ENCODE data around the gene SELENON.

Gene SELENON

DNA sequence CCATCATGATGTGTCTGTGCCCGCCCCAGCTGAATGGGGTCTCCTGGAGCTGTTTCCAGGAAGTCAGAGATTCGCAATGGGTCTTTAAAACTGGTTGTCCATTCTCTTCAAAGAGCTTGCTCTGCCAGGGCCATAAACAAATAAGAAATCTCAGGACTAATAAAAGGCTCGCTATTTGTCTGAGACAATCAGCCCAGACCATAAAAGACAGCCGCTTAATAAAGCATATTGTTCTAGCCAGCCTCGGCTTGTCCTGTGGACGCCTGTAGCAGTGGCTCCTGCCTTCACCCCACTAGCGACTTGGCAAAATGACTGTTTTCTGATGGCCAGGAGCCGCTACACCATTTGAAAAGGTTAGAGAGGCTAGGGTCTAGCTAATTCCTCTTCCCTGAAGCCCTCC lies 20.6 kb upstream of the SELENON start:
- no peak overlapping the region for H3K4me3 ChIP-seq (ENCODE audit: low read depth, low read length)
- TF ChIP-seq CTCF (IDR thresholded peaks at IDR 0.05; ENCODE audit: low read depth, low read length): no peak

- no peak for TF ChIP-seq CTCF (IDR thresholded peaks at IDR 0.05; ENCODE audit: low read depth, low read length)
Measured at GRCh38 chr1:25779894-25780293, 20.1 kb upstream of the SELENON start.

GRCh38 chr1:25780318-25781129 lies 19.5 kb upstream of the SELENON start:
- no peak overlapping the region for H3K4me3 ChIP-seq (ENCODE audit: low read depth, low read length)
- no peak for TF ChIP-seq CTCF (IDR thresholded peaks at IDR 0.05; ENCODE audit: low read depth, low read length)

More at GRCh38 chr1:25779894-25780293, 20.1 kb upstream of the SELENON start:
- no peak overlapping the region for H3K4me3 ChIP-seq (ENCODE audit: low read depth, low read length)

- TF ChIP-seq CTCF (IDR thresholded peaks at IDR 0.05; ENCODE audit: low read depth, low read length): no peak
Measured at GRCh38 chr1:25781130-25781433, 18.9 kb upstream of the SELENON start.

DNA sequence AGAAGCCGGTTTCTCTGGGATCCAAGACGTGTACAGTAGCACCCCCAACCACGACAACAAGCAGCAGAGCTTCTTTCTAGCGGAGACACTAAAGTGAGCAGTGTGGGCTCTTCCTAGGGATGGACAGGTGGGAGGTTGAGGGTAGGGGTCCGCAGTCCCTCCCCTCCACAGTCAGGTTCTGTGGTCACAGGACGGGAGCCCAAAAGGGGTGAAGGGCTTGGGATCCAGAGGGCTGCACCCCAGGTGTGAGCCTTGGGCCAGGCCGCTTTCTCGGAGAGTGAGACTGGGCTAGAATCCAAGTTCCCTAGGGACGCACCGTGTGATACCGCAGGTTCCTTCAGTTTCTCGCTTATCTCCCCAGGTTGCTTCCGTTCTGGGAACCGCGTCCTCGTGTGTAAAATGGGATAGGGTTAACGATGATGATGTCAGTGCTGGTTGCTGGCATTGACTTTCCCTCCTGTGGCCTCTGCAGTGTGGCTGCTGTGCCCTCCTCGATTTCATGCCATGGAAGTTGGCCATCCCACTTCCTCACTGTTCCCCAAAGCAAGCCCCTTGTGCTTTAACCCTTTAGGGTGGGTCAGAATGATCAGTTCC lies 17.3 kb upstream of the SELENON start:
- H3K4me3 ChIP-seq (ENCODE audit: low read depth, low read length): no peak overlapping the region
- no peak for TF ChIP-seq CTCF (IDR thresholded peaks at IDR 0.05; ENCODE audit: low read depth, low read length)

More at GRCh38 chr1:25781130-25781433, 18.9 kb upstream of the SELENON start:
- no peak overlapping the region for H3K4me3 ChIP-seq (ENCODE audit: low read depth, low read length)

- no peak for TF ChIP-seq CTCF (IDR thresholded peaks at IDR 0.05; ENCODE audit: low read depth, low read length)
- no peak overlapping the region for H3K4me3 ChIP-seq (ENCODE audit: low read depth, low read length)
Measured at GRCh38 chr1:25784575-25785051, 15.4 kb upstream of the SELENON start.
